ENCODE measurements around the gene SMARCC2.

- TF ChIP-seq POLR2A (IDR thresholded peaks at IDR 0.05) (peak; percentile 5), CTCF (IDR thresholded peaks at IDR 0.05) (peak in 1 of 4 experiments; percentile 3)
Observed at GRCh38 chr12:56127485-56127887, 61.8 kb downstream of the SMARCC2 start.

Data from prostate gland (tissue), 2 donors.